Eye (tissue), 1 donor: Measurements from ENCODE around the gene ARHGAP15.

Experiments used
- DNase-seq: peaks from one replicate; pipeline ENCODE4 v3.0.0-alpha.2; 2015

ARHGAP15 gene

GRCh38 chr2:143802871-143803650 lies 673.8 kb downstream of the ARHGAP15 start:
- DNase-seq, result no peak

GRCh38 chr2:143803936-143804335 lies 674.7 kb downstream of the ARHGAP15 start:
- DNase-seq, result no peak

GRCh38 chr2:143805666-143806065 lies 676.4 kb downstream of the ARHGAP15 start:
- no peak for DNase-seq

GRCh38 chr2:143807192-143807591 lies 678.0 kb downstream of the ARHGAP15 start:
- no peak for DNase-seq

- DNase-seq, result no peak
These were observed 678.5 kb downstream of the ARHGAP15 start for GRCh38 chr2:143807671-143808070.

- no peak for DNase-seq
These were observed 678.9 kb downstream of the ARHGAP15 start for GRCh38 chr2:143808166-143808565.

- no peak for DNase-seq
These were observed 685.9 kb downstream of the ARHGAP15 start for GRCh38 chr2:143815082-143815481.

GRCh38 chr2:143816916-143817315 lies 687.7 kb downstream of the ARHGAP15 start:
- no peak for DNase-seq
